Mesendoderm (in vitro differentiated cells): ENCODE measurements around the gene PCMTD2.
A peak's percentile ranks its signal among the peaks of the same experiment; 100 is the strongest.

ENCODE experiments used
- DNase-seq: peaks from one replicate; pipeline ENCODE4 v3.0.0; 2013
- H2AK5ac ChIP-seq: 2 replicates; pipeline ENCODE4 v1.6.1; 2013; ENCODE audit warnings: low read length, inconsistent platforms
- H2BK120ac ChIP-seq: 2 replicates; pipeline ENCODE4 v1.6.1; 2013; ENCODE audit warnings: low read depth, mild to moderate bottlenecking, low read length, moderate library complexity, mixed read lengths
- H2BK15ac ChIP-seq: replicated peaks from 2 replicates; pipeline ENCODE4 v1.6.1; 2013; ENCODE audit warnings: low read depth, mild to moderate bottlenecking, moderate library complexity
- H2BK5ac ChIP-seq: 2 replicates; pipeline ENCODE4 v1.6.1; 2013; ENCODE audit warnings: low read length, inconsistent platforms
- H3K18ac ChIP-seq: 2 replicates; pipeline ENCODE4 v1.6.1; 2013; ENCODE audit warnings: mild to moderate bottlenecking, low read length, mixed read lengths
- H3K23ac ChIP-seq: one replicate; pipeline ENCODE4 v1.6.1; 2013; ENCODE audit warnings: low read length
- H3K27ac ChIP-seq: 2 replicates; pipeline ENCODE4 v1.5.1; 2013; ENCODE audit warnings: low read depth, mild to moderate bottlenecking, inconsistent platforms, low read length, moderate library complexity
- H3K27me3 ChIP-seq: 2 replicates; pipeline ENCODE4 v1.6.1; 2013; ENCODE audit warnings: low read length, control low read depth, mild to moderate bottlenecking, inconsistent platforms; ENCODE audit not compliant: insufficient read depth, poor library complexity
- H3K36me3 ChIP-seq: 2 replicates; pipeline ENCODE4 v1.6.1; 2013; ENCODE audit warnings: low read length, inconsistent platforms; ENCODE audit not compliant: control insufficient read depth, insufficient read depth
- H3K4ac ChIP-seq: one replicate; pipeline ENCODE4 v1.6.1; 2013; ENCODE audit warnings: low read depth, mild to moderate bottlenecking, low read length, moderate library complexity
- H3K4me1 ChIP-seq: 2 replicates; pipeline ENCODE4 v1.6.1; 2013; ENCODE audit warnings: low read depth, low read length, inconsistent platforms; ENCODE audit not compliant: control insufficient read depth
- H3K4me2 ChIP-seq: 2 replicates; pipeline ENCODE4 v1.6.1; 2013; ENCODE audit warnings: low read length
- H3K4me3 ChIP-seq: 2 replicates; pipeline ENCODE4 v1.5.1; 2013; ENCODE audit warnings: mild to moderate bottlenecking, low read length
- H3K56ac ChIP-seq: one replicate; pipeline ENCODE4 v1.6.1; 2013; ENCODE audit warnings: low read length
- H3K79me1 ChIP-seq: 2 replicates; pipeline ENCODE4 v1.6.1; 2013; ENCODE audit warnings: low read length, inconsistent platforms
- H3K79me2 ChIP-seq: 2 replicates; pipeline ENCODE4 v1.6.1; 2013; ENCODE audit warnings: mild to moderate bottlenecking, low read length; ENCODE audit not compliant: control insufficient read depth, insufficient read depth
- H3K9ac ChIP-seq: 2 replicates; pipeline ENCODE4 v1.6.1; 2013; ENCODE audit warnings: low read length, inconsistent platforms
- H4K5ac ChIP-seq: one replicate; pipeline ENCODE4 v1.6.1; 2013; ENCODE audit warnings: low read length
- H4K8ac ChIP-seq: one replicate; pipeline ENCODE4 v1.6.1; 2013; ENCODE audit warnings: low read depth, mild to moderate bottlenecking, control low read depth, low read length, moderate library complexity
- WGBS: extraction: QIAGEN DNeasy Blood & Tissue Kit; methylation state at CpG from one replicate; pipeline ENCODE4 v1.1.7; 2013; ENCODE audit warnings: low lambda C conversion rate, missing lambda C conversion rate; ENCODE audit not compliant: insufficient coverage; ENCODE audit errors: extremely low coverage; 5-methylcytosine and 5-hydroxymethylcytosine counted together

The PCMTD2 gene

GRCh38 chr20:64261138-64261537 lies 5.6 kb downstream of the PCMTD2 start:
- peaks cover 12% of the 10 kb centered on the region for H3K4me1 ChIP-seq
- WGBS: no CpG with 5 or more reads among the region's 9 CpGs
- no peak overlapping the region for H3K56ac ChIP-seq
- H2BK120ac ChIP-seq: no peak overlapping the region
- H3K18ac ChIP-seq: no peak overlapping the region
- no peaks in the 10 kb centered on the region for H3K36me3 ChIP-seq
- no peak overlapping the region for H3K23ac ChIP-seq
- H3K4ac ChIP-seq: no peak overlapping the region
- H3K4me2 ChIP-seq: no peak overlapping the region
- no peak overlapping the region for H2BK5ac ChIP-seq
- H3K79me2 ChIP-seq: peaks cover 21% of the 10 kb centered on the region
- H3K9ac ChIP-seq: no peak overlapping the region
- H3K4me3 ChIP-seq: no peak overlapping the region
- no peak overlapping the region for H2AK5ac ChIP-seq
- H4K8ac ChIP-seq: no peak overlapping the region
- H2BK15ac ChIP-seq: no peak overlapping the region
- DNase-seq: peak; percentile 71
- H3K27ac ChIP-seq: peak overlapping the region; percentile 74
- H3K27me3 ChIP-seq: no peaks in the 10 kb centered on the region
- no peak overlapping the region for H4K5ac ChIP-seq
- H3K79me1 ChIP-seq: peaks cover 12% of the 10 kb centered on the region

- Histone ChIP-seq H3K27me3 (no peaks in the 10 kb centered on the region), H3K36me3 (no peaks in the 10 kb centered on the region), H3K4ac (no peak overlapping the region), H3K79me1 (peaks cover 3% of the 10 kb centered on the region), H2AK5ac (no peak overlapping the region), H2BK15ac (no peak overlapping the region), H3K23ac (no peak overlapping the region), H3K4me1 (no peaks in the 10 kb centered on the region), H3K4me3 (no peak overlapping the region), H4K8ac (no peak overlapping the region), H2BK120ac (no peak overlapping the region), H4K5ac (no peak overlapping the region), H3K79me2 (no peaks in the 10 kb centered on the region), H2BK5ac (no peak overlapping the region), H3K18ac (no peak overlapping the region), H3K4me2 (no peak overlapping the region), H3K56ac (no peak overlapping the region), H3K27ac (no peak overlapping the region), H3K9ac (no peak overlapping the region)
- no peak for DNase-seq
- no CpG with 5 or more reads among the region's 4 CpGs for WGBS
These were observed 8.5 kb downstream of the PCMTD2 start for GRCh38 chr20:64264091-64264490.

- H3K27ac ChIP-seq: no peak overlapping the region
- H3K79me2 ChIP-seq: peaks cover 3% of the 10 kb centered on the region
- no peak overlapping the region for H3K56ac ChIP-seq
- H3K4me2 ChIP-seq: no peak overlapping the region
- H3K18ac ChIP-seq: no peak overlapping the region
- peaks cover 9% of the 10 kb centered on the region for H3K79me1 ChIP-seq
- DNase-seq: no peak
- no peak overlapping the region for H4K8ac ChIP-seq
- no peak overlapping the region for H2BK5ac ChIP-seq
- WGBS: no CpG with 5 or more reads among the region's 5 CpGs
- H3K4me1 ChIP-seq: no peaks in the 10 kb centered on the region
- H4K5ac ChIP-seq: no peak overlapping the region
- H3K27me3 ChIP-seq: no peaks in the 10 kb centered on the region
- no peak overlapping the region for H3K23ac ChIP-seq
- no peak overlapping the region for H2AK5ac ChIP-seq
- no peak overlapping the region for H2BK15ac ChIP-seq
- no peak overlapping the region for H2BK120ac ChIP-seq
- no peak overlapping the region for H3K4ac ChIP-seq
- H3K4me3 ChIP-seq: no peak overlapping the region
- H3K36me3 ChIP-seq: no peaks in the 10 kb centered on the region
- no peak overlapping the region for H3K9ac ChIP-seq
These were observed 9.7 kb downstream of the PCMTD2 start for GRCh38 chr20:64265201-64265600.

- Histone ChIP-seq H3K56ac (no peak overlapping the region), H2BK5ac (no peak overlapping the region), H3K79me2 (peaks cover 4% of the 10 kb centered on the region), H2BK15ac (no peak overlapping the region), H3K23ac (no peak overlapping the region), H3K9ac (no peak overlapping the region), H3K4me2 (no peak overlapping the region), H3K4me3 (no peak overlapping the region), H3K18ac (no peak overlapping the region), H3K27me3 (no peaks in the 10 kb centered on the region), H2BK120ac (no peak overlapping the region), H4K5ac (no peak overlapping the region), H3K36me3 (no peaks in the 10 kb centered on the region), H2AK5ac (no peak overlapping the region), H4K8ac (no peak overlapping the region), H3K4ac (no peak overlapping the region), H3K27ac (no peak overlapping the region), H3K79me1 (peaks cover 11% of the 10 kb centered on the region), H3K4me1 (no peaks in the 10 kb centered on the region)
- DNase-seq: no peak
- no CpG with 5 or more reads among the region's 5 CpGs for WGBS
These were observed 11.4 kb downstream of the PCMTD2 start for GRCh38 chr20:64266988-64267387.

- Histone ChIP-seq H3K4me1 (no peaks in the 10 kb centered on the region), H3K56ac (no peak overlapping the region), H3K9ac (no peak overlapping the region), H4K5ac (no peak overlapping the region), H3K18ac (no peak overlapping the region), H3K27ac (no peak overlapping the region), H3K79me1 (peaks cover 11% of the 10 kb centered on the region), H3K4ac (no peak overlapping the region), H3K4me2 (no peak overlapping the region), H2AK5ac (no peak overlapping the region), H3K23ac (no peak overlapping the region), H3K36me3 (no peaks in the 10 kb centered on the region), H3K79me2 (peaks cover 4% of the 10 kb centered on the region), H3K4me3 (no peak overlapping the region), H2BK120ac (no peak overlapping the region), H2BK15ac (no peak overlapping the region), H2BK5ac (no peak overlapping the region), H3K27me3 (no peaks in the 10 kb centered on the region), H4K8ac (no peak overlapping the region)
- peak; percentile 23 for DNase-seq
- WGBS: no CpG with 5 or more reads among the region's 10 CpGs
These were observed 12.6 kb downstream of the PCMTD2 start for GRCh38 chr20:64268174-64268573.

- peaks cover 11% of the 10 kb centered on the region for H3K79me1 ChIP-seq
- no peak overlapping the region for H3K56ac ChIP-seq
- peaks cover 4% of the 10 kb centered on the region for H3K79me2 ChIP-seq
- 100% methylated on average over 3 of the region's 53 CpGs for WGBS
- no peak overlapping the region for H3K4ac ChIP-seq
- no peak overlapping the region for H3K27ac ChIP-seq
- H2BK15ac ChIP-seq: no peak overlapping the region
- no peak overlapping the region for H3K4me3 ChIP-seq
- H3K27me3 ChIP-seq: no peaks in the 10 kb centered on the region
- no peak overlapping the region for H2BK5ac ChIP-seq
- H2BK120ac ChIP-seq: no peak overlapping the region
- H4K8ac ChIP-seq: no peak overlapping the region
- no peak for DNase-seq
- no peak overlapping the region for H2AK5ac ChIP-seq
- H4K5ac ChIP-seq: no peak overlapping the region
- no peaks in the 10 kb centered on the region for H3K36me3 ChIP-seq
- H3K9ac ChIP-seq: no peak overlapping the region
- H3K4me1 ChIP-seq: no peaks in the 10 kb centered on the region
- no peak overlapping the region for H3K18ac ChIP-seq
- no peak overlapping the region for H3K4me2 ChIP-seq
- no peak overlapping the region for H3K23ac ChIP-seq
These were observed 14.3 kb downstream of the PCMTD2 start for GRCh38 chr20:64269604-64270411.
